Mucosa of rectum (tissue), 2 donors: Measurements from ENCODE around the gene SNX4.

Experiments
- H3K27ac ChIP-seq, 2 donors: one replicate each; pipeline ENCODE4 v1.7.0; 2013; ENCODE audit warnings: inconsistent platforms in 2 of 2, low read depth in 2 of 2, low read length in 2 of 2
- H3K27me3 ChIP-seq, 2 donors: one replicate each; pipeline ENCODE4 v1.7.0; 2013; ENCODE audit warnings: low read length in 2 of 2; ENCODE audit not compliant: control insufficient read depth in 2 of 2, insufficient read depth in 2 of 2
- H3K36me3 ChIP-seq, 2 donors: one replicate each; pipeline ENCODE4 v1.7.0; 2013; ENCODE audit warnings: low read length in 2 of 2; ENCODE audit not compliant: control insufficient read depth in 2 of 2, insufficient read depth in 2 of 2
- H3K4me1 ChIP-seq, 2 donors: one replicate each; pipeline ENCODE4 v1.7.0; 2013; ENCODE audit warnings: low read length in 2 of 2, mild to moderate bottlenecking in 1 of 2; ENCODE audit not compliant: control insufficient read depth in 2 of 2, insufficient read depth in 2 of 2
- H3K4me3 ChIP-seq, 2 donors: one replicate each; pipeline ENCODE4 v1.7.0; 2013; ENCODE audit warnings: low read length in 2 of 2
- H3K9ac ChIP-seq, 2 donors: one replicate each; pipeline ENCODE4 v1.7.0; 2013; ENCODE audit warnings: low read length in 2 of 2, low read depth in 1 of 2, mild to moderate bottlenecking in 1 of 2
- H3K9me3 ChIP-seq, 2 donors: one replicate each; pipeline ENCODE4 v1.7.0; 2013; ENCODE audit warnings: low read length in 2 of 2; ENCODE audit not compliant: control insufficient read depth in 2 of 2
- donor health status: healthy.
- donor health status: Normal muscosa, but diverticular disease.

Gene SNX4

GRCh38 chr3:125436921-125437320 is 83.1 kb downstream of the SNX4 start:
- Histone ChIP-seq H3K4me3 (no peak overlapping the region), H3K9me3 (no peaks in the 10 kb centered on the region), H3K9ac (no peak overlapping the region), H3K27me3 (no peaks in the 10 kb centered on the region), H3K36me3 (no peaks in the 10 kb centered on the region), H3K27ac (no peak overlapping the region), H3K4me1 (peaks cover 0 to 4% of the 10 kb centered on the region in 2 donors)

GRCh38 chr3:125435231-125435630 is 84.8 kb downstream of the SNX4 start:
- no peaks in the 10 kb centered on the region for H3K27me3 ChIP-seq
- H3K27ac ChIP-seq = no peak overlapping the region
- peaks cover 0 to 4% of the 10 kb centered on the region in 2 donors for H3K4me1 ChIP-seq
- H3K9me3 ChIP-seq = no peaks in the 10 kb centered on the region
- H3K36me3 ChIP-seq = no peaks in the 10 kb centered on the region
- no peak overlapping the region for H3K4me3 ChIP-seq
- H3K9ac ChIP-seq = no peak overlapping the region

- H3K9ac ChIP-seq = no peak overlapping the region
- H3K36me3 ChIP-seq = no peaks in the 10 kb centered on the region
- H3K27me3 ChIP-seq = no peaks in the 10 kb centered on the region
- H3K27ac ChIP-seq = no peak overlapping the region
- no peaks in the 10 kb centered on the region for H3K9me3 ChIP-seq
- peaks cover 0 to 4% of the 10 kb centered on the region in 2 donors for H3K4me1 ChIP-seq
- H3K4me3 ChIP-seq = no peak overlapping the region
Measured at GRCh38 chr3:125434582-125435011, 85.4 kb downstream of the SNX4 start.

GRCh38 chr3:125433611-125434041 is 86.4 kb downstream of the SNX4 start:
- no peak overlapping the region for H3K4me3 ChIP-seq
- H3K4me1 ChIP-seq = peaks cover 0 to 4% of the 10 kb centered on the region in 2 donors
- H3K36me3 ChIP-seq = no peaks in the 10 kb centered on the region
- no peak overlapping the region for H3K9ac ChIP-seq
- H3K27me3 ChIP-seq = no peaks in the 10 kb centered on the region
- H3K9me3 ChIP-seq = no peaks in the 10 kb centered on the region
- H3K27ac ChIP-seq = no peak overlapping the region

GRCh38 chr3:125433091-125433534 is 86.9 kb downstream of the SNX4 start:
- H3K4me3 ChIP-seq = no peak overlapping the region
- H3K27ac ChIP-seq = no peak overlapping the region
- H3K9ac ChIP-seq = no peak overlapping the region
- no peaks in the 10 kb centered on the region for H3K27me3 ChIP-seq
- H3K4me1 ChIP-seq = peaks cover 0 to 1% of the 10 kb centered on the region in 2 donors
- no peaks in the 10 kb centered on the region for H3K36me3 ChIP-seq
- no peaks in the 10 kb centered on the region for H3K9me3 ChIP-seq

GRCh38 chr3:125431912-125432790 is 87.9 kb downstream of the SNX4 start:
- no peak overlapping the region for H3K4me3 ChIP-seq
- no peaks in the 10 kb centered on the region for H3K4me1 ChIP-seq
- no peak overlapping the region for H3K9ac ChIP-seq
- no peaks in the 10 kb centered on the region for H3K27me3 ChIP-seq
- H3K9me3 ChIP-seq = no peaks in the 10 kb centered on the region
- H3K27ac ChIP-seq = no peak overlapping the region
- H3K36me3 ChIP-seq = no peaks in the 10 kb centered on the region

- H3K36me3 ChIP-seq = no peaks in the 10 kb centered on the region
- no peaks in the 10 kb centered on the region for H3K27me3 ChIP-seq
- no peaks in the 10 kb centered on the region for H3K4me1 ChIP-seq
- H3K9me3 ChIP-seq = no peaks in the 10 kb centered on the region
- H3K9ac ChIP-seq = no peak overlapping the region
- H3K27ac ChIP-seq = no peak overlapping the region
- no peak overlapping the region for H3K4me3 ChIP-seq
Measured at GRCh38 chr3:125431391-125431790, 88.6 kb downstream of the SNX4 start.

- no peaks in the 10 kb centered on the region for H3K36me3 ChIP-seq
- no peaks in the 10 kb centered on the region for H3K4me1 ChIP-seq
- no peak overlapping the region for H3K9ac ChIP-seq
- no peak overlapping the region for H3K27ac ChIP-seq
- no peaks in the 10 kb centered on the region for H3K27me3 ChIP-seq
- H3K9me3 ChIP-seq = no peaks in the 10 kb centered on the region
- no peak overlapping the region for H3K4me3 ChIP-seq
Measured at GRCh38 chr3:125428216-125428830, 91.7 kb downstream of the SNX4 start.

- no peak overlapping the region for H3K9ac ChIP-seq
- H3K4me1 ChIP-seq = no peaks in the 10 kb centered on the region
- H3K4me3 ChIP-seq = no peak overlapping the region
- no peaks in the 10 kb centered on the region for H3K27me3 ChIP-seq
- H3K36me3 ChIP-seq = no peaks in the 10 kb centered on the region
- H3K9me3 ChIP-seq = no peaks in the 10 kb centered on the region
- H3K27ac ChIP-seq = no peak overlapping the region
Measured at GRCh38 chr3:125418306-125418705, 101.7 kb downstream of the SNX4 start.

GRCh38 chr3:125416235-125416634 is 103.8 kb downstream of the SNX4 start:
- Histone ChIP-seq H3K9me3 (no peaks in the 10 kb centered on the region), H3K9ac (no peak overlapping the region), H3K4me3 (no peak overlapping the region), H3K27ac (no peak overlapping the region), H3K27me3 (no peaks in the 10 kb centered on the region), H3K36me3 (no peaks in the 10 kb centered on the region), H3K4me1 (no peaks in the 10 kb centered on the region)
